PC-9 (cell line): ENCODE measurements around the gene ZNF423.

Experiments
- EZH2 ChIP-seq: fragments of 200-600 bp; sonication (generic); IDR thresholded peaks from 2 replicates; pipeline ENCODE4 v1.8.0; 2017; ENCODE audit warnings: antibody characterized with exemption, low read depth
- TF ChIP-seq, protein P1 (sequence below): fragments of 200-600 bp; sonication (generic); conservative IDR thresholded peaks from 2 replicates; pipeline ENCODE4 v1.6.1; 2017; ENCODE audit warnings: mixed run types, antibody characterized with exemption, mild to moderate bottlenecking, moderate library complexity

GRCh38 chr16:49601576-49601975 is 254.3 kb downstream of the ZNF423 start:
- TF ChIP-seq, protein P1, sequence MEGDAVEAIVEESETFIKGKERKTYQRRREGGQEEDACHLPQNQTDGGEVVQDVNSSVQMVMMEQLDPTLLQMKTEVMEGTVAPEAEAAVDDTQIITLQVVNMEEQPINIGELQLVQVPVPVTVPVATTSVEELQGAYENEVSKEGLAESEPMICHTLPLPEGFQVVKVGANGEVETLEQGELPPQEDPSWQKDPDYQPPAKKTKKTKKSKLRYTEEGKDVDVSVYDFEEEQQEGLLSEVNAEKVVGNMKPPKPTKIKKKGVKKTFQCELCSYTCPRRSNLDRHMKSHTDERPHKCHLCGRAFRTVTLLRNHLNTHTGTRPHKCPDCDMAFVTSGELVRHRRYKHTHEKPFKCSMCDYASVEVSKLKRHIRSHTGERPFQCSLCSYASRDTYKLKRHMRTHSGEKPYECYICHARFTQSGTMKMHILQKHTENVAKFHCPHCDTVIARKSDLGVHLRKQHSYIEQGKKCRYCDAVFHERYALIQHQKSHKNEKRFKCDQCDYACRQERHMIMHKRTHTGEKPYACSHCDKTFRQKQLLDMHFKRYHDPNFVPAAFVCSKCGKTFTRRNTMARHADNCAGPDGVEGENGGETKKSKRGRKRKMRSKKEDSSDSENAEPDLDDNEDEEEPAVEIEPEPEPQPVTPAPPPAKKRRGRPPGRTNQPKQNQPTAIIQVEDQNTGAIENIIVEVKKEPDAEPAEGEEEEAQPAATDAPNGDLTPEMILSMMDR, result no peak
- TF ChIP-seq EZH2, result no peak
